Spinal cord (tissue), 10 donors: ENCODE measurements around the gene MAP4K2. TPM values are rescaled to one million over a fixed set of nuclear protein-coding genes. Genes with fewer than 3 reads are reported as not detected.
"Not testable (repeated sequence)": the region's sequence is repeated elsewhere in the genome, so short reads cannot be mapped to it uniquely, and the experiment has no call there.

Experiments
- DNase-seq, 6 donors: peaks; one replicate each; pipeline versions ENCODE4 v3.0.0 to v3.0.0-alpha.2; 2013 to 2015; ENCODE audit warnings: low spot score in 6 of 6, low read depth in 4 of 6
- H3K27ac ChIP-seq: one replicate; pipeline ENCODE4 v1.5.1; 2013; ENCODE audit warnings: low read depth, low read length, control low read depth
- H3K27me3 ChIP-seq: one replicate; pipeline ENCODE4 v1.6.1; 2013; ENCODE audit warnings: low read length; ENCODE audit not compliant: control insufficient read depth, insufficient read depth
- H3K36me3 ChIP-seq: one replicate; pipeline ENCODE4 v1.6.1; 2013; ENCODE audit warnings: low read length; ENCODE audit not compliant: control insufficient read depth, insufficient read depth
- H3K4me1 ChIP-seq: one replicate; pipeline ENCODE4 v1.6.1; 2013; ENCODE audit warnings: low read length; ENCODE audit not compliant: control insufficient read depth, insufficient read depth
- H3K4me3 ChIP-seq: one replicate; pipeline ENCODE4 v1.5.1; 2013; ENCODE audit warnings: low read depth, low read length, control low read depth
- H3K9me3 ChIP-seq: one replicate; pipeline ENCODE4 v1.6.1; 2013; ENCODE audit warnings: low read length; ENCODE audit not compliant: control insufficient read depth, insufficient read depth
- WGBS: methylation state at CpG from one replicate; pipeline ENCODE4 v1.1.5; 2013; ENCODE audit warnings: missing lambda C conversion rate; ENCODE audit not compliant: insufficient coverage; 5-methylcytosine and 5-hydroxymethylcytosine counted together
- long read RNA-seq, 4 donors: transcript quantifications; one replicate each; lab custom pipeline, GENCODE V29; 2026
- polyA plus RNA-seq, 2 donors: library from polyadenylated mRNA; unstranded; fragments of 120-200 nt; gene quantifications; one replicate each; pipeline ENCODE4 v1.2.1, GENCODE V29; 2013; ENCODE audit not compliant: insufficient read length in 2 of 2
- total RNA-seq, 2 donors: library from RNA; depleted of rRNA in 1 of 2; stranded (reverse); fragments of 120-200 nt in 1 of 2; fragments of >200 nt in 1 of 2; gene quantifications; one replicate each; pipeline versions ENCODE4 v1.2.3 to v1.2.4, GENCODE V29; 2013 to 2014
- donor health status: healthy.

The MAP4K2 gene
- total RNA-seq (10 to 100 TPM; 15.3 to 26.3 TPM), polyA plus RNA-seq (10 to 100 TPM; 36.0 to 47.7 TPM)
- long read RNA-seq, donor 1, result 0 reads
- long read RNA-seq, donor 2, result 0 reads
- long read RNA-seq, donor 3, result 0 reads
- long read RNA-seq, donor 4, full-length matches to known transcripts, result 1 of 6 reads
- long read RNA-seq, donor 4, partial matches to known transcripts, result 5 of 6 reads
- long read RNA-seq, donor 4, other reads (novel, unspliced or antisense), result 0 of 6 reads

DNA sequence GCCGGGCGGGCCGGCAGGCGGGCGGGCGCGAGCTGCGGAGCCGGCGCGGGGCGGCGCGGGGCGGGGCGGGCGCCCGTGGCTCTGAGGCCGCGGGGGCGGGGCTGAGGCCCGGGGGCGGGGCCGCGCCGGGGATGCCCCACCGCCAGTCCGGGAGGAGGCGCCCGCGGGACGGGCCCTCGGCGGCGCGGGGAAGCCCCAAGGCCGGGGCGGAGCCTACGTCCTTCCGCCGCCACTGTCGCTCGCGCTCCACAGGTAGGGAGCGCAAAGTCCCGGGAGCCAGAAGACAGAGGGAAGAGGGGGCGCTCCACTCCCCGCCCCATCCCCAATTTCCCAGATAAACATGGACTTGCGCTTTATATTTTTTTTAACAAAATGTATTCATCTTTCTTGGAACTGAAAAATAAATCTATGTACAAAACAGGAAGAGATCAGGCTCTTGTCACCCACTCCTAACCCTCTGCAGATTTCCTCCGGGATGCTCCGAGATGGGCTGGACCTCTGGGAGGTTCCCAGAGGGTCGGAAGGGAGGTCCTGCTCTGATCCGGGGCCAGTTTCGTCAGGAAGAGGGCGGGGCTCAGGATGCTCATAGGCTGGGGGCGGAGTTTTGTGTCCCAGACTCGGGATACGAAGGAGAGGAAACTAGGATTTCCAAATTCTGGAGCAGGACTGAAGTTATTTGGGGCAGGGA, at the start of gene MAP4K2:
TSS of gene MAP4K2 (minus strand) at position 57 of the 688 bp plus-strand sequence. CDS start 65 bp downstream, outside the sequence.
- DNase-seq, result peak; percentile 53 to 93 (median 68)
- H3K36me3 ChIP-seq, result peaks cover 81% of the 10 kb centered on the region
- 0% methylated on average over 55 of the region's 58 CpGs for WGBS
- peaks cover 36% of the 10 kb centered on the region for H3K4me1 ChIP-seq
- no peaks in the 10 kb centered on the region for H3K27me3 ChIP-seq
- peak within 1 kb of the TSS; percentile 95 for H3K27ac ChIP-seq
- no peaks in the 10 kb centered on the region for H3K9me3 ChIP-seq
- peak within 1 kb of the TSS; percentile 85 for H3K4me3 ChIP-seq

GRCh38 chr11:64851831-64852351, 48.9 kb upstream of the MAP4K2 start:
- Histone ChIP-seq H3K9me3 (no peaks in the 10 kb centered on the region), H3K4me1 (peaks cover 24% of the 10 kb centered on the region), H3K36me3 (peaks cover 60% of the 10 kb centered on the region), H3K4me3 (no peak overlapping the region), H3K27ac (no peak overlapping the region), H3K27me3 (no peaks in the 10 kb centered on the region)
- DNase-seq, result no peak
- 91% methylated on average over 8 of the region's 8 CpGs for WGBS

DNA sequence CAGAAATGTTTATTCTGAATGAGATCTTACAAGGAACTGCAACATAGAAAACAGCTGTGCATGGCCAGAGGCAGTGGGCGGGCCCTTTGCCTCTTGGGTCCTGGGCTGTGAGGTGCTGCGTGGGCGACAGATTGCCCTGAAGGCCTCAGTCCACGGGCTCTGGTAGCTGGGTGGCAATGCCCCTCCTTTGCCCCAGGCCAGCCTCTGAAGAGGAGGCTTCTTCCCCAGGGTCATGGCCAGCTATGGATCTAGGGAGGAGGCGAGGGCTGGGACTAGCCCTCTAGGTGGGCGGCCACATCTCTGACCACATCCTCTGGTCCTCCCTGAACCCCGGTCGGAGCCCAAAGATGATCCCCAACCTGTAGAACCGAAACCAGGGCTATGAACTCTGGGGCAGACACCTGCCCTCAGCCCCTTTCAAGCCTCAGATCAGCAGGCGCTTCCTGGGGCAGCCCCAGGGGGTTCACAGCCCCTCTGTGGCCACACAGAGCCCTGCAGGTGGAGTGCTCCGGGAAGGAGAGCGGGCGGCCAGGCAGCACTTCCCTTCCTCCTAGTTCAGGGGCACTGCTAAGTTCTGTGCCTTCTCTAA, 48.1 kb upstream of the MAP4K2 start:
- H3K36me3 ChIP-seq, result peaks cover 52% of the 10 kb centered on the region
- WGBS, result 63% methylated on average over 12 of the region's 13 CpGs
- no peak overlapping the region for H3K27ac ChIP-seq
- H3K27me3 ChIP-seq, result no peaks in the 10 kb centered on the region
- no peak for DNase-seq
- no peaks in the 10 kb centered on the region for H3K9me3 ChIP-seq
- no peak overlapping the region for H3K4me3 ChIP-seq
- peaks cover 24% of the 10 kb centered on the region for H3K4me1 ChIP-seq

- peak in 1 of 6 donors; percentile 58 for DNase-seq
- Histone ChIP-seq H3K27me3 (peaks cover 2% of the 10 kb centered on the region), H3K4me3 (no peak overlapping the region), H3K9me3 (no peaks in the 10 kb centered on the region), H3K4me1 (peaks cover 21% of the 10 kb centered on the region), H3K36me3 (peaks cover 39% of the 10 kb centered on the region), H3K27ac (no peak overlapping the region)
- 81% methylated on average over 8 of the region's 19 CpGs for WGBS
Observed at GRCh38 chr11:64849598-64850356, 46.8 kb upstream of the MAP4K2 start.

DNA sequence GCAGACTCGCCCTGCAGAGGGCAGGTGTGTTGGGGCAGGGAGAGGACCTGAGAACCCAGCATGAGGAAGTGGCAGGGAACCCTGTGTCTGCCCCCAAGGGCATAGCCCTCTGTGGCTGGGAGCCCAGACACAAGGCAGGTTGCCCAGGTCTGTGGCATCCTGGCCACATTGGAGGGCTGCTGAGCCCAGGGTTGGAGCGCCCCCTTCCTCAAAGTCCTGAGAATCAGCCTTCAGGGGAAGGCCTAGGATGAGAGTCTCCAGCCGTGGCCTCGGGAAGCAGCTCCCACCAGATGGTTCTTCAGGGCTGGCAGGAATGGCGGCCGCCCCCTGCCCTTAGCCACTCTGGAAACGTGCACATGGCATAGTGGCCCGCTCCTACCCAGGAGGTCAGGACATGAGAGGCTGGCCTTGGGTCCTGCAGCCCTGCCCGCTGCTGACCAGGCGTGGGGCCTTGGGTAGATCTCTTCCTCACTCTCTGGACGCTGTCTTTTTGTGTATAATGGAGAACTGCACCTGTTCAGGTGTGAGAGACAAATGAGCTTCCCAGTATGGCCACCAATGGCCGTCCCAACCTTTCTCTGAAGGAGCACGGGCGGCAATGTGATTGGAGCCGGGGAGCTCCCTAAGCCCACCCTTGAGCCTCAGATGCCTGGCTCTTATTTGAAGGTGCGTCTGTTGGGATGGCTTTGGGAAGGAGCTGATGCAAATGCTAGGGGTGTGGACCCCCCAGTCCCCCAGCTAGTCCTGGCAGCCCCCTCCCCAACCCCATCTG, 46.0 kb upstream of the MAP4K2 start:
- DNase-seq, result no peak
- WGBS, result 60% methylated on average over 12 of the region's 16 CpGs
- peaks cover 6% of the 10 kb centered on the region for H3K27me3 ChIP-seq
- H3K36me3 ChIP-seq, result peaks cover 31% of the 10 kb centered on the region
- no peak overlapping the region for H3K4me3 ChIP-seq
- no peak overlapping the region for H3K27ac ChIP-seq
- H3K4me1 ChIP-seq, result peaks cover 19% of the 10 kb centered on the region
- no peaks in the 10 kb centered on the region for H3K9me3 ChIP-seq

DNA sequence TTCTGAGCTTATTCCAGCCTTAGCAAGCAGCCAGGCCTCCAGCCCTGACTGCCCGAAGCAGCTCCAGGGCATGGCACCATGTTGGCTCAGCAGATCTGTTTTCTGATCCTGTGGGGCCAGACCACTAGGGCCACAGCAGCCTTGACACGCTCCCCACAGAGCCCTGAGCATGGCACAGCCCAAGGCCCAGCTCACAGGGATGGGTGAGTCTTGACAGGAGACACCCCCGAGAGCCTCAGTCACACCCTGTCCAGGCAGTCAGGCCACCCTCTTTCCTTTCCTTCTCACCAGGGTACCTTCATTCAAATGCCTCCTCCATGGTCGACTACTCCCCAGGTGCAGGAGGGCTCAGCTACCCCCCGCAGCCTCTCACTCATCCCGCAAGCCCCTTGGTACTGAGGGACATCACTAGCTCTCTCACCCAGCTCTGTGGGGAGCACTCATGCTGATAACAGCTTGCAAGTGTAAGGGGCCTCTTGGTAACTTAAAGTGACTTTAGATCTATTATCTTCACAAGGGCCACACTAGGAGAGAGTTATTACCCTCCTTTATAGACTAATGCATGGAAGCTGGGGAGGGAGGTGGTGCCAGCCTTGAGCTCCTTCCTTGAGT, 45.3 kb upstream of the MAP4K2 start:
- no peak for DNase-seq
- Histone ChIP-seq H3K27ac (no peak overlapping the region), H3K9me3 (no peaks in the 10 kb centered on the region), H3K4me1 (peaks cover 20% of the 10 kb centered on the region), H3K27me3 (peaks cover 13% of the 10 kb centered on the region), H3K36me3 (peaks cover 24% of the 10 kb centered on the region), H3K4me3 (no peak overlapping the region)
- 73% methylated on average over 6 of the region's 6 CpGs for WGBS

DNA sequence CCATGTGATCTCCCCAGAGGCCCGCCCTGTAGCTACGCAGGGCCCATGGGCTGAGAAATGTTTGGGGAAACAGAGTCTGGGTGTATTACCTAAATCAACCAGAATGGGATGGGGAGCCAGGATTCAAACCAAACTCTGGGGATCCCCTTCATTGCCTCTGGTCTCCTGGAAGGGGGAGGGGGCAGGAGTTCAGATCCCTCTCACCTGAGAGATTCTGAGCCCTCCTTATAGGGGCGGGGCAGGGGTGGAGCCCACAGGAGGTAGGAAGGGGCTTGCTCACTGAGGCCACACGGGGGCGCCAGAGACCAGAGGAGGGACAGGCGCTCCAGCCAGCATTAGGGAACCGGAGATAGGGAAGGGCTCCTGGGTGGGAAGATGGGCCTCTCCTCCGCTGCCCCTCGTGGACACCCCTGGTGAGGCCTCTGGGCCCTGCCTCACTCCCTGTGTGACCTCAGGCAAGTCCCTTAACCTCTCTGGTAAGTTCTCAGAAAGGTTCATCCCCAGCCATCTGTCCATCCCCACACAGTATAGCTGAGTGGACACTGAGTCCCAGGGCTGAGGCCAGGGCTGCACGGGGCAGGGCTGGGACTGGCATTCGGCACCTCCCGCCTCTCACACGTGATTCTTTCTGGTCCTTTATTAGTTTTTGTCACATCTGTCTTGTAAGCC, 44.1 kb upstream of the MAP4K2 start:
- WGBS, result 16% methylated on average over 9 of the region's 13 CpGs
- Histone ChIP-seq H3K4me1 (peaks cover 23% of the 10 kb centered on the region), H3K36me3 (peaks cover 12% of the 10 kb centered on the region), H3K9me3 (no peaks in the 10 kb centered on the region), H3K27me3 (peaks cover 14% of the 10 kb centered on the region), H3K27ac (no peak overlapping the region), H3K4me3 (no peak overlapping the region)
- peak in 5 of 6 donors; percentile 77 to 96 (median 79) for DNase-seq

DNA sequence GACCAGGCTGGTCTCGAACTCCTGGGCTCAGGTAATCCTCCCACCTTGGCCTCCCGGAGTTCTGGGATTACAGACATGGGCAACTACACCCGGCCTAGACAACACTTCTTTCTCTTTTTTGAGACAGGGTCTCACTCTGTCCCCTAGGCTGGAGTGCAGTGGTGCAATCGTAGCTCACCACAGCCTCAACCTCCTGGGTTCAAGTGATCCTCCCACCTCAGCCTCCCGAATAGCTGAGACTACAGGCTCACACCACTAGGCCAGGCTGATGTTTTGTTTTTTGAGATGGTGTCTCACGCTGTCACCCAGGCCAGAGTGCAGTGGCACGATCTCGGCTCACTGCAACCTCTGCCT, 42.7 kb upstream of the MAP4K2 start:
- H3K4me3 ChIP-seq, H3K27ac ChIP-seq, H3K36me3 ChIP-seq, H3K9me3 ChIP-seq, DNase-seq: not testable (repeated sequence)
- WGBS, result 91% methylated on average over 4 of the region's 8 CpGs
- Histone ChIP-seq H3K27me3 (peaks cover 14% of the 10 kb centered on the region), H3K4me1 (peaks cover 17% of the 10 kb centered on the region)
